WTC11 (cell line): ENCODE data around the gene PLSCR4. TPM values are rescaled to one million over a fixed set of nuclear protein-coding genes. Genes with fewer than 3 reads are reported as not detected.

Experiments
- ATAC-seq: fragments of 200-7000 bp; cut with Tn5 transposase; 2 replicates; pipeline ENCODE4 v1.10.0; 2021; ENCODE audit warnings: mild to moderate bottlenecking, moderate library complexity
- CTCF ChIA-PET: fragments of 300-600 bp; sonication (Branson Sonifier 250); formaldehyde crosslinking; loops from one replicate; lab custom pipeline; 2021; ENCODE audit warnings: antibody characterized with exemption; lab: Charles Lee
- POLR2A ChIA-PET: fragments of 350-600 bp; sonication (Branson Sonifier 250); formaldehyde crosslinking; loops from one replicate; lab custom pipeline; 2021; ENCODE audit warnings: antibody characterized with exemption; lab: Charles Lee
- DNase-seq: peaks from one replicate; pipeline ENCODE4 v3.0.0; 2021; ENCODE audit warnings: low spot score
- H3K27ac Mint-ChIP-seq: 2 replicates; pipeline ENCODE4 v1.8.0; 2021; ENCODE audit warnings: mixed read lengths
- H3K27me3 Mint-ChIP-seq: 2 replicates; pipeline ENCODE4 v1.8.0; 2021; ENCODE audit warnings: low read depth, mild to moderate bottlenecking, moderate library complexity, mixed read lengths
- H3K36me3 Mint-ChIP-seq: 2 replicates; pipeline ENCODE4 v1.8.0; 2021; ENCODE audit warnings: mixed read lengths
- H3K4me1 Mint-ChIP-seq: 2 replicates; pipeline ENCODE4 v1.8.0; 2022; ENCODE audit warnings: mixed read lengths
- H3K4me3 Mint-ChIP-seq: 2 replicates; pipeline ENCODE4 v1.8.0; 2021; ENCODE audit warnings: mild to moderate bottlenecking, moderate library complexity, mixed read lengths
- H3K9me3 Mint-ChIP-seq: 2 replicates; pipeline ENCODE4 v1.8.0; 2021; ENCODE audit warnings: mixed read lengths
- AFF4 ChIP-seq: sonication (generic); formaldehyde crosslinking; IDR thresholded peaks from 2 replicates; pipeline ENCODE4 v1.8.1; 2023; ENCODE audit warnings: mild to moderate bottlenecking, missing genetic modification reagents, borderline replicate concordance
- AR ChIP-seq: fragments of 250-450 bp; sonication (Bioruptor Pico); IDR thresholded peaks from 2 replicates; pipeline ENCODE4 v1.9.0; 2021; ENCODE audit warnings: mild to moderate bottlenecking
- CDX4 ChIP-seq: fragments of 250-450 bp; sonication (Bioruptor Pico); IDR thresholded peaks from 2 replicates; pipeline ENCODE4 v1.9.0; 2021; ENCODE audit warnings: moderate library complexity, mild to moderate bottlenecking, inconsistent platforms, borderline replicate concordance
- E2F1 ChIP-seq: sonication (generic); formaldehyde crosslinking; IDR thresholded peaks from 2 replicates; pipeline ENCODE4 v1.8.0; 2022; ENCODE audit warnings: mild to moderate bottlenecking, missing genetic modification reagents
- E2F4 ChIP-seq: sonication (generic); formaldehyde crosslinking; IDR thresholded peaks from 2 replicates; pipeline ENCODE4 v1.8.1; 2022; ENCODE audit warnings: low read depth, mild to moderate bottlenecking, moderate library complexity, missing genetic modification reagents, borderline replicate concordance
- ELF4 ChIP-seq: sonication (generic); formaldehyde crosslinking; IDR thresholded peaks from 2 replicates; pipeline ENCODE4 v1.8.1; 2022; ENCODE audit warnings: low read depth, mild to moderate bottlenecking, moderate library complexity, missing genetic modification reagents
- ERG ChIP-seq: fragments of 250-450 bp; sonication (Bioruptor Pico); IDR thresholded peaks from 2 replicates; pipeline ENCODE4 v1.8.0; 2021; ENCODE audit warnings: mild to moderate bottlenecking
- ESRRA ChIP-seq: sonication (generic); formaldehyde crosslinking; IDR thresholded peaks from 2 replicates; pipeline ENCODE4 v1.8.1; 2022; ENCODE audit warnings: mild to moderate bottlenecking, missing genetic modification reagents, borderline replicate concordance
- GABPB1 ChIP-seq: sonication (generic); formaldehyde crosslinking; IDR thresholded peaks from 2 replicates; pipeline ENCODE4 v1.8.1; 2023; ENCODE audit warnings: mild to moderate bottlenecking, missing genetic modification reagents
- NFATC4 ChIP-seq: fragments of 250-450 bp; sonication (Bioruptor Pico); IDR thresholded peaks from 2 replicates; pipeline ENCODE4 v1.9.0; 2021; ENCODE audit warnings: mild to moderate bottlenecking
- ZNF425 ChIP-seq: fragments of 250-450 bp; sonication (Bioruptor Pico); conservative IDR thresholded peaks from 2 replicates; pipeline ENCODE4 v1.9.0; 2021; ENCODE audit warnings: mild to moderate bottlenecking
- ZNF532 ChIP-seq: fragments of 250-450 bp; sonication (Bioruptor Pico); IDR thresholded peaks from 2 replicates; pipeline ENCODE4 v1.9.0; 2021; ENCODE audit warnings: mild to moderate bottlenecking, borderline replicate concordance
- ZSCAN18 ChIP-seq: fragments of 250-450 bp; sonication (Bioruptor Pico); IDR thresholded peaks from 2 replicates; pipeline ENCODE4 v2.1.2; 2022; ENCODE audit warnings: mild to moderate bottlenecking, moderate library complexity
- total RNA-seq: library from RNA; stranded (reverse); gene quantifications from 3 replicates; pipeline ENCODE4 v1.2.3, GENCODE V29; 2021

The PLSCR4 gene
- total RNA-seq, 1 experiment from 2014 or later = 3.5 TPM

- TF ChIP-seq ELF4 (CRISPR knock-in tag) (no peak), NFATC4 (CRISPR knock-in tag) (no peak), AR (CRISPR knock-in tag) (no peak), ESRRA (CRISPR knock-in tag) (no peak)
- ATAC-seq = no peak
- POLR2A ChIA-PET = no interaction called here
Observed at GRCh38 chr3:146280864-146281263, 30.0 kb upstream of the PLSCR4 start.

GRCh38 chr3:146279951-146280350 lies 29.0 kb upstream of the PLSCR4 start:
- Mint-ChIP-seq H3K4me3 (no peak overlapping the region), H3K4me1 (peaks cover 9% of the 10 kb centered on the region), H3K9me3 (peaks cover 3% of the 10 kb centered on the region; the same call in 1 of the 2 replicates), H3K27me3 (no peaks in the 10 kb centered on the region), H3K27ac (no peak overlapping the region), H3K36me3 (no peaks in the 10 kb centered on the region)
- DNase-seq (no peak), ATAC-seq (no peak)
- ChIA-PET CTCF (interaction anchor here (0.7 kb wide), 1 partner anchor 660 kb away, joined by 3 read pairs; no protein-coding TSS in a partner anchor), POLR2A (no interaction called here)
- TF ChIP-seq ZNF425 (CRISPR knock-in tag) (no peak), ZSCAN18 (no peak), E2F4 (no peak), AFF4 (CRISPR knock-in tag) (no peak), E2F1 (CRISPR knock-in tag) (no peak), ZNF532 (CRISPR knock-in tag) (no peak), CDX4 (CRISPR knock-in tag) (no peak), GABPB1 (no peak), ESRRA (CRISPR knock-in tag) (no peak), ERG (CRISPR knock-in tag) (no peak)

More at GRCh38 chr3:146280864-146281263, 30.0 kb upstream of the PLSCR4 start:
- Mint-ChIP-seq H3K27ac (no peak overlapping the region), H3K36me3 (no peaks in the 10 kb centered on the region), H3K4me3 (no peak overlapping the region), H3K27me3 (no peaks in the 10 kb centered on the region), H3K4me1 (peaks cover 9% of the 10 kb centered on the region), H3K9me3 (peaks cover 3% of the 10 kb centered on the region; the same call in 1 of the 2 replicates)
- no peak for DNase-seq
- CTCF ChIA-PET = no interaction called here
